Heart left ventricle (tissue), 16 donors: ENCODE data around the gene TMEM145. TPM values are rescaled to one million over a fixed set of nuclear protein-coding genes. Genes with fewer than 3 reads are reported as not detected.

ENCODE experiments used
- ATAC-seq, 4 donors: fragments of 200-7000 bp; cut with Tn5 transposase; one replicate each; pipeline ENCODE4 v1.9.1; 2020 to 2022; ENCODE audit warnings: moderate library complexity in 4 of 4, mild to moderate bottlenecking in 3 of 4, moderate number of reproducible peaks in 1 of 4
- DNase-seq, 5 donors: peaks; one replicate each; pipeline ENCODE4 v3.0.0-alpha.2; 2020
- H3K27ac ChIP-seq, 12 donors: fragments of 200-600 bp; sonication (generic) in 4 of 12; one replicate each; pipeline versions ENCODE4 v1.5.0 to v1.8.0; 2016 to 2022; ENCODE audit warnings: mild to moderate bottlenecking in 2 of 12
- H3K27me3 ChIP-seq, 9 donors: fragments of 200-600 bp; sonication (generic) in 2 of 9; one replicate each; pipeline versions ENCODE4 v1.5.1 to v1.8.0; 2016 to 2022; ENCODE audit warnings: mild to moderate bottlenecking in 3 of 9
- H3K36me3 ChIP-seq, 9 donors: fragments of 200-600 bp; sonication (generic) in 2 of 9; one replicate each; pipeline versions ENCODE4 v1.5.0 to v1.8.0; 2018 to 2022; ENCODE audit warnings: mild to moderate bottlenecking in 2 of 9
- H3K4me1 ChIP-seq, 12 donors: fragments of 200-600 bp; sonication (generic) in 4 of 12; one replicate each; pipeline versions ENCODE4 v1.5.0 to v1.8.0; 2016 to 2022; ENCODE audit warnings: mild to moderate bottlenecking in 3 of 12
- H3K4me3 ChIP-seq, 12 donors: fragments of 200-600 bp; sonication (generic) in 4 of 12; one replicate each; pipeline versions ENCODE4 v1.5.0 to v1.8.0; 2017 to 2022; ENCODE audit warnings: mild to moderate bottlenecking in 9 of 12, moderate library complexity in 4 of 12
- H3K9me3 ChIP-seq, 12 donors: fragments of 200-600 bp; sonication (generic) in 4 of 12; one replicate each; pipeline versions ENCODE4 v1.5.0 to v1.8.0; 2016 to 2022; ENCODE audit warnings: mild to moderate bottlenecking in 1 of 12
- POLR2A ChIP-seq, 2 donors: fragments of 450-650 bp; IDR thresholded peaks; one replicate each; pipeline ENCODE4 v1.6.1; 2017; ENCODE audit warnings: antibody characterized with exemption in 2 of 2, mild to moderate bottlenecking in 2 of 2, moderate library complexity in 2 of 2
- WGBS, 4 donors: extraction: QIAGEN DNeasy Blood & Tissue Kit in 2 of 4; methylation state at CpG; one replicate each; pipeline versions ENCODE4 v1.1.5 to v1.1.7; 2013 to 2018; 5-methylcytosine and 5-hydroxymethylcytosine counted together
- intact Hi-C, 10 donors: fragments of 100-400 bp; cut with DNase I; formaldehyde crosslinking; loops; one replicate each; pipeline versions ENCODE4 v1.11.1 to v1.14.2; 2022
- polyA plus RNA-seq, 2 donors: library from polyadenylated mRNA; stranded (reverse); fragments of 200-250 nt; gene quantifications; one replicate each; pipeline ENCODE4 v1.2.3, GENCODE V29; 2013
- total RNA-seq, 9 donors: library from RNA; depleted of rRNA in 2 of 9; stranded (reverse); fragments of >200 nt in 2 of 9; fragmentation: NEBNext Ultra II Directional in 3 of 9; extraction: Animal tissue kit (Norgen Biotek cat#: 25700) in 3 of 9; gene quantifications; one replicate each; pipeline versions ENCODE4 v1.1.0 to v1.2.4, GENCODE V29; 2016 to 2023
- TF ChIP-seq, protein P1 (sequence below), 12 donors: fragments of 200-600 bp; sonication (generic) in 4 of 12; IDR thresholded peaks; one replicate each; pipeline versions ENCODE4 v1.5.0 to v1.8.0; 2018 to 2022; ENCODE audit warnings: antibody characterized with exemption in 12 of 12, mild to moderate bottlenecking in 5 of 12
- donor health status: ischemic (EF 13 %, LVEDD 7.1; RV severe dilation, severe dysfunction).
- donor health status: healthy with polysubstance abuse.
- donor health status: DM: no; HTN: yes; CAD: no.
- donor health status: DM: no; HTN: no; CAD: no.
- donor health status: ischemic (EF 25% LVEDD 6.9; RV normal size, moderate dysfunction).
- donor health status: ischemic (EF 25% LVEDD 5.7; RV mildly dilated, moderate dysfunction).
- donor health status: healthy.
- donor health status: DM: yes; HTN: yes; CAD: no.
- donor health status: ischemic (EF 35%, LVEDD 5.7; RV mildly dilated, moderate dysfunction).
- donor health status: nonischemic (EF 11% LVEDD 7.7; RV severe dilation, severe dysfunction).
- donor health status: DM: yes; HTN: yes; CAD: no.
- donor health status: PGD.
- donor health status: ischemic (EF 29% LVEDD 5.4; RV normal size, mild dysfunction).
- donor health status: nonischemic (EF 23%, LVEDD 6.1; RV moderate dilation, normal function).

TMEM145 gene
- total and polyA plus RNA-seq, 11 donors: 0.11 to 0.27 (median 0.17) TPM; not detected in 7

DNA sequence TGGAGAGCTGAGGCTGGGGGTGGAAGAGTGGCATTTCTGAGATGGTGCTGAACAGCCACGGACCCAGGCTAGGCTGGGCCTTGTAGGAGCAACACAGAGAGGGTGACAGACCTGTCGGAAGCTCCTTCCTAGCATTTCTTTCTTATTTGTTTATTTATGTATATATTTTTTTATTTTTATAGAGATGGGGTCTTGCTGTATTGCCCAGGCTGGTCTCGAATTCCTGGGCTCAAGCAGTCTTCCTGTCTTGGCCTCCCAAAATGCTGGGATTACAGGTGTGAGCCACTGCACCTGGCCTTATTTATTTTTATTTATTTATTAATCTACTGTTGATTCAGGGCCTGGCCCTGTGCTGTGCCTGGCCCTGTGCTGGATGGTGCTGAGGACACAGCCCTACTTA, 37.6 kb upstream of the TMEM145 start:
- WGBS, 4 donors: 85 to 97% (median 93%) methylated on average over 3 of the region's 3 CpGs
- H3K27me3 ChIP-seq: no peaks in the 10 kb centered on the region
- TF ChIP-seq POLR2A (IDR thresholded peaks at IDR 0.05): no peak
- TF ChIP-seq, protein P1, sequence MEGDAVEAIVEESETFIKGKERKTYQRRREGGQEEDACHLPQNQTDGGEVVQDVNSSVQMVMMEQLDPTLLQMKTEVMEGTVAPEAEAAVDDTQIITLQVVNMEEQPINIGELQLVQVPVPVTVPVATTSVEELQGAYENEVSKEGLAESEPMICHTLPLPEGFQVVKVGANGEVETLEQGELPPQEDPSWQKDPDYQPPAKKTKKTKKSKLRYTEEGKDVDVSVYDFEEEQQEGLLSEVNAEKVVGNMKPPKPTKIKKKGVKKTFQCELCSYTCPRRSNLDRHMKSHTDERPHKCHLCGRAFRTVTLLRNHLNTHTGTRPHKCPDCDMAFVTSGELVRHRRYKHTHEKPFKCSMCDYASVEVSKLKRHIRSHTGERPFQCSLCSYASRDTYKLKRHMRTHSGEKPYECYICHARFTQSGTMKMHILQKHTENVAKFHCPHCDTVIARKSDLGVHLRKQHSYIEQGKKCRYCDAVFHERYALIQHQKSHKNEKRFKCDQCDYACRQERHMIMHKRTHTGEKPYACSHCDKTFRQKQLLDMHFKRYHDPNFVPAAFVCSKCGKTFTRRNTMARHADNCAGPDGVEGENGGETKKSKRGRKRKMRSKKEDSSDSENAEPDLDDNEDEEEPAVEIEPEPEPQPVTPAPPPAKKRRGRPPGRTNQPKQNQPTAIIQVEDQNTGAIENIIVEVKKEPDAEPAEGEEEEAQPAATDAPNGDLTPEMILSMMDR (IDR thresholded peaks at IDR 0.05): no peak
- DNase-seq: no peak
- intact Hi-C loops: no loop called here
- peaks cover 0 to 45% (median 29%) of the 10 kb centered on the region in 9 donors for H3K36me3 ChIP-seq
- no peak overlapping the region for H3K4me3 ChIP-seq
- H3K27ac ChIP-seq: peak overlapping the region in 5 of 12 donors; percentile 20 to 96 (median 41)
- H3K4me1 ChIP-seq: peaks cover 24 to 85% (median 66%) of the 10 kb centered on the region in 12 donors
- no peak for ATAC-seq
- no peaks in the 10 kb centered on the region for H3K9me3 ChIP-seq

DNA sequence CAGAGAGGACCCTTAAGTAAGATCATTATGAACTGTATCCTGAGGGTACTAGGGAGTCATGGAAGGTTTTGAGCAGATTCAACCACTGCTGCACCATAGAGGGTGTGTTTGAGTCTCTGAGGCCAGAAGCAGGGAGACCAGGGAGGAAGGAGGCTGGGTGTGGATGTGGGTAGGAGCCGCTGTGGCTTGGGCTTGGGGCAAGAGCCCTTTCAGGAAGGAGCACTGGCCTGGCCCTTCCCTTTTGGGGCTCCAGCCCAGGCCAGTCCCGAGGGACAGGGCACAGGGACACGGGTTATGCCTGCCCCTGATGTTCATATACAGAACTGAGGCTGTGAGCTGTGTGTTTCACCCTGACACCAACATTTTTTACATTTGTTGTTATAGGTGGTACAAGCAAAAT, 36.8 kb upstream of the TMEM145 start:
- H3K4me3 ChIP-seq: no peak overlapping the region
- WGBS, 4 donors: 47 to 70% (median 54%) methylated on average over 2 to 3 of the region's 3 CpGs
- H3K27me3 ChIP-seq: no peaks in the 10 kb centered on the region
- ATAC-seq (no peak), DNase-seq (peak in 1 of 5 donors; percentile 37)
- H3K27ac ChIP-seq: peak overlapping the region in 10 of 12 donors; percentile 8 to 98 (median 46)
- peaks cover 0 to 45% (median 29%) of the 10 kb centered on the region in 9 donors for H3K36me3 ChIP-seq
- no peak for TF ChIP-seq POLR2A (IDR thresholded peaks at IDR 0.05)
- TF ChIP-seq, protein P1 (IDR thresholded peaks at IDR 0.05): no peak
- intact Hi-C loops: no loop called here
- H3K4me1 ChIP-seq: peaks cover 18 to 85% (median 62%) of the 10 kb centered on the region in 12 donors
- H3K9me3 ChIP-seq: no peaks in the 10 kb centered on the region

DNA sequence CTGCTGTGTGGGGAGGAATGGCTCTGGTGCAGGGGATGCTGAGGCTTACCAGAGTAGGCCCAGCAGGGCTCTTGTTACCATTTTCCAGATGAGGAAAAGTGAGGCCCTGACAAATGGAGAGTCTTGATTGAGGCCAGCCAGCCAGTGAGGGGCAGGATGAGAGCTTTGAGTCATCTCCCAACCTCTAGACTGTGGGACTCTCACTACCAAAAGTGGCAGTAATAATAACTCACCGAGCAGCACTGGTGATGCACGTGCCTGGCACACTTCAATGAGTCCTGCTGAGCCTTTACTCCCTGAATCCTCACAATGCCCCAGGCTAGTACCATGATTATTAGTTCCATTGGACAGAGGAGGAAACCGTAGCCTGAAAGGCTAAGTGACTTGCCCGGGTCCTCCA, 36.3 kb upstream of the TMEM145 start:
- Histone ChIP-seq H3K9me3 (no peaks in the 10 kb centered on the region), H3K27ac (peak overlapping the region in 9 of 12 donors; percentile 19 to 98 (median 95)), H3K36me3 (peaks cover 0 to 43% (median 29%) of the 10 kb centered on the region in 9 donors), H3K4me3 (no peak overlapping the region), H3K4me1 (peaks cover 18 to 85% (median 62%) of the 10 kb centered on the region in 12 donors), H3K27me3 (no peaks in the 10 kb centered on the region)
- no peak for DNase-seq
- TF ChIP-seq, protein P1 (IDR thresholded peaks at IDR 0.05): no peak
- intact Hi-C loops: no loop called here
- WGBS, 4 donors: 80 to 85% (median 82%) methylated on average over 4 of the region's 4 CpGs
- ATAC-seq: no peak

DNA sequence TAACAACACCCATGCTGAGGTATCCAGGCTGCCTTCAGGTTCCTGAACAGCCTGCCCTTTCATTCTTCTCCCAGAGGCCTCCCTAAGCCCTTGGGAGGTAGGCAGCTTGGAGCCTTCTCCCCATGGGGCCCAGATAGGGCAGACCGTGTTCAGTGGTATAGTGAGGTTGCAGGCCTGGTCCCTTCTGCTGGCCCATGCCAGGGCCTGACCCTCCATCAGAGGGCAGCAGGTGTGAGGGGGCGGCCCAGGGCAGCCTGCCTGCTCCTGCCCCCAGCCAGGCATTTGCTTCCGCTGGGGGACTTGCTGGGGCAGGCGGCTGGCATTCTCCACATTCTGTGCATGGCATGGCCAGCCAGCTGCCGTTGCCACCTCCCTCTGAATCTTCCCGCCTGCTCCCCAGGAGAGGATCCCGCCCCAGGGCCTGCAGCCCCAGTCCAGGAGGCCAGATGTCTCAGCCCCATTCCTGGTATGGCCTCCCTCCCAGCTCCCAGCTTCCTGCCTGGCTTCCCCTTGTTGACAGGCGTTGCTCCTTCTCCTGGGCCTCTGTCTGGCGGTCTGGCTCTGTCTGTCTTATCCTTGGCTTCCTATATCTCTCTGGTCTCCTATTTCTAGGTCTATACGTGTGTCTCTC, 35.2 kb upstream of the TMEM145 start:
- TF ChIP-seq, protein P1 (IDR thresholded peaks at IDR 0.05): no peak
- TF ChIP-seq POLR2A (IDR thresholded peaks at IDR 0.05): no peak
- intact Hi-C loops: loop anchor here in 4 of 10 donors (2.0 kb wide), 1 partner anchor 31 kb away; no protein-coding TSS in a partner anchor
- no peaks in the 10 kb centered on the region for H3K27me3 ChIP-seq
- H3K36me3 ChIP-seq: peaks cover 0 to 32% (median 23%) of the 10 kb centered on the region in 9 donors
- DNase-seq: peak in 1 of 5 donors; percentile 57
- H3K9me3 ChIP-seq: no peaks in the 10 kb centered on the region
- peaks cover 20 to 88% (median 71%) of the 10 kb centered on the region in 12 donors for H3K4me1 ChIP-seq
- WGBS, 4 donors: 8 to 25% (median 20%) methylated on average over 7 to 10 of the region's 10 CpGs
- H3K27ac ChIP-seq: peak overlapping the region; percentile 58 to 100 (median 96)
- no peak for ATAC-seq
- H3K4me3 ChIP-seq: peak overlapping the region in 4 of 12 donors; percentile 8 to 31 (median 14)
